HG02973 (cell line): Measurements from ENCODE around the gene CHST6.
"Not testable (repeated sequence)": the region's sequence is repeated elsewhere in the genome, so short reads cannot be mapped to it uniquely, and the experiment has no call there.

ENCODE experiments used
- ATAC-seq: cut with Tn5 transposase; IDR thresholded peaks from one replicate; pipeline ENCODE4 v1.9.1; 2021; ENCODE audit warnings: moderate library complexity; ENCODE audit not compliant: unreplicated experiment

CHST6 gene

GRCh38 chr16:75477680-75478473 lies 17.4 kb downstream of the CHST6 start:
- ATAC-seq, result no peak

- ATAC-seq, result no peak
Measured at GRCh38 chr16:75476817-75477216, 18.4 kb downstream of the CHST6 start.

- no peak for ATAC-seq
Measured at GRCh38 chr16:75475420-75475847, 19.8 kb downstream of the CHST6 start.

GRCh38 chr16:75472908-75473877 lies 22.0 kb downstream of the CHST6 start:
- no peak for ATAC-seq

GRCh38 chr16:75471723-75472633 lies 23.3 kb downstream of the CHST6 start:
- no peak for ATAC-seq

- ATAC-seq, result no peak
Measured at GRCh38 chr16:75466760-75467159, 28.5 kb downstream of the CHST6 start.

- peak; percentile 90 for ATAC-seq
Measured at GRCh38 chr16:75464122-75464918, 30.9 kb downstream of the CHST6 start, which contains the start of gene TMEM170A. Gene TMEM170A (minus strand): TSS chr16:75464689. CDS start chr16:75464600, 89 bp downstream.

- ATAC-seq, result peak; percentile 13
Measured at GRCh38 chr16:75463389-75464121, 31.7 kb downstream of the CHST6 start.

GRCh38 chr16:75462806-75463205 lies 32.4 kb downstream of the CHST6 start:
- ATAC-seq, result peak; percentile 33

GRCh38 chr16:75461575-75461974 lies 33.7 kb downstream of the CHST6 start:
- ATAC-seq, result no peak

- no peak for ATAC-seq
Measured at GRCh38 chr16:75460446-75460845, 34.8 kb downstream of the CHST6 start.

- no peak for ATAC-seq
Measured at GRCh38 chr16:75459691-75460090, 35.5 kb downstream of the CHST6 start.

- no peak for ATAC-seq
Measured at GRCh38 chr16:75458439-75458838, 36.8 kb downstream of the CHST6 start.

- no peak for ATAC-seq
Measured at GRCh38 chr16:75458029-75458428, 37.2 kb downstream of the CHST6 start.

GRCh38 chr16:75457485-75458021 lies 37.7 kb downstream of the CHST6 start:
- ATAC-seq, result no peak

- ATAC-seq, result no peak
Measured at GRCh38 chr16:75456971-75457370, 38.3 kb downstream of the CHST6 start.

- not testable (repeated sequence) for ATAC-seq
Measured at GRCh38 chr16:75456486-75456885, 38.8 kb downstream of the CHST6 start.

GRCh38 chr16:75455677-75456076 lies 39.6 kb downstream of the CHST6 start:
- no peak for ATAC-seq
